Ureter (tissue), 1 donor: ENCODE data around the gene UPK1A. TPM values are rescaled to one million over a fixed set of nuclear protein-coding genes. Genes with fewer than 3 reads are reported as not detected.
"Not testable (repeated sequence)": the region's sequence is repeated elsewhere in the genome, so short reads cannot be mapped to it uniquely, and the experiment has no call there.

Source experiments
- DNase-seq: peaks from one replicate; pipeline ENCODE4 v3.0.0-alpha.2; 2020; ENCODE audit warnings: low spot score
- total RNA-seq: library from RNA; stranded (reverse); gene quantifications from one replicate; pipeline ENCODE4 v1.2.4, GENCODE V29; 2023
- donor health status: DM: yes; HTN: yes; CAD: no.

UPK1A gene
- total RNA-seq, 1 donor from 2014 or later, result 631 TPM

DNA sequence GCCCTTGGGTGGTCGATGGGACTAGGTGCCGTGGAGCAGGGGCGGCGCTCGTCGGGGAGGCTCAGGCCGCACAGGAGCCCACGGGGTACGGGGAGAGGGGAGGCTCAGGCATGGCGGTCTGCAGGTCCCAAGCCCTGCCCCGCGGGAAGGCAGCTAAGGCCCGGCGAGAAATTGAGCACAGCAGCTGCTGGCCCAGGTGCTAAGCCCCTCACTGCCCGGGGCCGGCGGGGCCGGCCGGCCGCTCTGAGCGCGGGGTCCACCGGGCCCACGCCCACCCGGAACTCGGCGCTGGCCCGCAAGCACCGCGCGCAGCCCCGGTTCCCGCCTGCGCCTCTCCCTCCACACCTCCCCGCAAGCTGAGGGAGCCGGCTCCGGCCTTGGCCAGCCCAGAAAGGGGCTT lies 24.8 kb downstream of the UPK1A start:
- DNase-seq, result not testable (repeated sequence)

DNA sequence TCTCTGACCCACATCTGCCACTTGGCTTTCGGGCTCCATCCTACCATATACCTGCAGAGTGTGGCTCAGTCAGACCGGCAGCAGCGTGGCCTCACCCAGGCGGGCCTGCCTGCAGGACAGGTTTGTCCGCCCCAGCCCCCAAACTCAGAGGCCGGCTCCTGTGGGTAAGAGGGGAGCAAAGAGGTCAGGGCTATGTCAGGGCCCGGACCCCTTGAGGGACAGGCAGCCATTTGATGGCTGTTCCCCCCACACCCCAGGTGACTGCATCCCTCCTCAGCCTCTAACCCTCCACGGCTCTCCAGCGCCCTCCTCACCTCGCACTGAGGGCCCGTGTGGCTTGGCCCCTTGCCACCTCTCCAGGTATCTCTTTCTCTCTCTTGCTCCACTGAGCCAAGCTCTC lies 25.7 kb downstream of the UPK1A start:
- peak; percentile 80 for DNase-seq

GRCh38 chr19:35693422-35693821 lies 27.1 kb downstream of the UPK1A start:
- DNase-seq, result no peak

GRCh38 chr19:35693835-35694599 lies 27.7 kb downstream of the UPK1A start:
- DNase-seq, result peak; percentile 89

DNA sequence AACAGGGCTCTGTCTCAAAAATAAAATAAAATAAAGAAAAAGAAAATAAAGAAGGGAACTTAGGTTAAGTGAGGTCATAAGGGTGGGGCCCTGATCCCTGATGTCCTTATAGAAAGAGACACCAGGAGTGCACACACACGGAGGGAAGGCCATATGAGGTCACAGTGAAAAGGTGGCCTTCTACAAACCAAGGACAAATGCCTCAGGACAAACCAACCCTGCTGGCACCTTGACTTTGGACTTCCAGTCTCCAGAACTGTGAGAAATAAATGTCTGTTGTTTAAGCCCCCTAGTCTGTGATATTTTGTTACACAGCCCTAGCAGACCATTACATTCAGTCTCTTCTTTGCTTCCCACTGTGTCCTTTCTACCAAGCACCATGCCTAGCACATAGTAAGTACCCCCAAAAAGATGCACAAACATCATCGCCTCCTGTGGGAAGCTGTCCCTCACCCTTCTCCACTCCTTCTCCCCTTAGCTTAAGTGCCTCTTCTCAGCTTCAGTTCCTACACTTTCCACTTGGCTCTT lies 29.6 kb downstream of the UPK1A start:
- no peak for DNase-seq

GRCh38 chr19:35696835-35697234 lies 30.5 kb downstream of the UPK1A start:
- DNase-seq, result no peak

DNA sequence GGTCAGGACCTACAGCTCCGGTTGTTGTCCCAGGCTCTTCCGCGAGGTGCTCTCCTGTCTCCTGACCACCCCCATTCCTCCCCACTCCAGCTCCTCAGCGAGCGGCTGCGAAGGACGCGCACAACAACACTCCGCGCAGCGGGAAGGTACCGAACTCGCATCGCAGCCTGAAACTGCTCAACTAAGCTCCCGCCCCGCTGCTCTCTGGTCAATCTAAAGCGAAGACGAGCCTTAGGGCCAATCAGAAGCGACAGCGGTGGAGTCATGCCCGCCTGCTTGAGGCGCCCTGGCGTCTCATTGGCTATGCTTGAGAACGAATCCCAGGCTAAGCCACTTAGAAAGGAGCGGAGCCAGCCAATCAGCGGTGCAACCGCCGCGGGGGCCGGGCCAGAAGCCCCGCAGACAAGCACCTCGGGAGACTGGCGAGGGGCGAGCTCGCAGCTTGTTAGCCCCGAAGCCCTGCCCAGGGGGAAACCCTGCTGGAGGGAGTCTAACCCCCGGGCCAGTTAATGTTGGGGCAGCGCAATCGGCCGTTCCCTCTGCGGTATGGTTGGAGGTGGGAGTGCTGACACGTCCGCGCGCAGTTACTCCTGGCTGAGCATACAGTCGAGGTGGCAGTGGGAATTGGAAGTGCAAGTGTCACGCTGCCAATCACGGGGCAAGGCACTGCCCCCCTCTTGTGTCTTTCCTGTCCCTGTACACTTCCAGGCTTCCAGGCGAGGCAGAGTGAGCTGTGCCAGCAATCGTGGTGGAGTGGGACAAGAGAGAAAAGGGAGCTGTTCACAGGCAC lies 36.1 kb downstream of the UPK1A start:
- peak; percentile 94 for DNase-seq

DNA sequence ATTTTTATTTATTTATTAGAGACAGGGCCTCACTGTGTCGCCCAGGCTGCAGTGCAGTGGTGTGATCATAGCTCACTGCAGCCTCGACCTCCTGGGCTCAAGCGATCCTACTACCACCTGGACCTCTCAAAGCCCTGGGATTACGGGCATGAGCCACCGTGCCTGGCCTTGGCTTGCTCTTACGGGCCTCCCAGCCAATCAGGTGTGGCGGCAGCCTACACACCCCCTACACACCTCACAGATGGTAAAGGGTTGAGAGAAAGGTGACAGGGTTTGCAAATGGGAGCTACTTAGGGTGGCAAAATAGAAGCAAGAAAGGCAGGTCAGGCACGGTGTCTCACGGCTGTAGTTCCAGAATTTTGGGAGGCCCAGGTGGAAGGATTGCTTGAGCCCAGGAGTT lies 37.0 kb downstream of the UPK1A start:
- DNase-seq, result no peak

GRCh38 chr19:35704218-35704617 lies 37.9 kb downstream of the UPK1A start, which contains the start of gene ZBTB32:
Gene ZBTB32 (plus strand): TSS chr19:35704558. CDS start chr19:35714627, 10,069 bp downstream.
- DNase-seq, result no peak

DNA sequence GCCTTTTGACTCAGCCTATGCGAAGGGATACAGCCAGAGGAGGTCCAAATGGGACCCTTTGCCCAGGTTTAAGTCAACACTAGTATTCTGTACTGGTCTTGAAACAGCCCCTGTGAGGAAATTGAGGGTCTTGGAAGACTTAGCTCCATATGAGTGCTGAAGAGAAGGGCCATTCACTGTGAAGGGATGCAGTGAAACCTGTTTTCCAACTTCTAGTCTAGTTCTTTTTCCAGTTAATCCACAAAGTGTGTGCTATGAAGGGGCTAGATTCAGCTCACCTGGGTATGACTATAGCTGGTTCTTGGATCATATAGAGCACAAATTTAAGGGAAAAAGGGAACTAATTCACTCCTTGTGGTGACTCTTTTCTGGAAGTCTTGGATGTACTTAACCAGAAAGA lies 42.1 kb downstream of the UPK1A start:
- no peak for DNase-seq

- no peak for DNase-seq
Measured at GRCh38 chr19:35710784-35711723, 44.7 kb downstream of the UPK1A start.

GRCh38 chr19:35712567-35713505 lies 46.5 kb downstream of the UPK1A start:
- DNase-seq, result no peak

- no peak for DNase-seq
Measured at GRCh38 chr19:35713506-35713850, 47.2 kb downstream of the UPK1A start.

GRCh38 chr19:35713904-35714495 lies 47.7 kb downstream of the UPK1A start:
- DNase-seq, result no peak

GRCh38 chr19:35714601-35715354 lies 48.5 kb downstream of the UPK1A start:
- no peak for DNase-seq

GRCh38 chr19:35715355-35715809 lies 49.1 kb downstream of the UPK1A start:
- no peak for DNase-seq

- no peak for DNase-seq
Measured at GRCh38 chr19:35715981-35716800, 49.9 kb downstream of the UPK1A start.
